Middle frontal gyrus (tissue), 1 donor: ENCODE data around the gene TNFRSF13B.
"Not testable (repeated sequence)": the region's sequence is repeated elsewhere in the genome, so short reads cannot be mapped to it uniquely, and the experiment has no call there.

ENCODE experiments used
- DNase-seq: peaks from one replicate; pipeline ENCODE4 v3.0.0-alpha.2; 2015; ENCODE audit warnings: low spot score; ENCODE audit errors: extremely low spot score

Gene TNFRSF13B

GRCh38 chr17:16911141-16911937 lies 60.6 kb downstream of the TNFRSF13B start:
- no peak for DNase-seq

- no peak for DNase-seq
These were observed 61.6 kb downstream of the TNFRSF13B start for GRCh38 chr17:16910341-16910740.

- no peak for DNase-seq
These were observed 62.3 kb downstream of the TNFRSF13B start for GRCh38 chr17:16909472-16910246.

GRCh38 chr17:16908273-16908672 lies 63.6 kb downstream of the TNFRSF13B start:
- no peak for DNase-seq

GRCh38 chr17:16906680-16907079 lies 65.2 kb downstream of the TNFRSF13B start:
- DNase-seq, result no peak

- no peak for DNase-seq
These were observed 66.2 kb downstream of the TNFRSF13B start for GRCh38 chr17:16905593-16906191.

GRCh38 chr17:16903070-16903469 lies 68.8 kb downstream of the TNFRSF13B start:
- not testable (repeated sequence) for DNase-seq

- no peak for DNase-seq
These were observed 71.5 kb downstream of the TNFRSF13B start for GRCh38 chr17:16900288-16900882.

- DNase-seq, result not testable (repeated sequence)
These were observed 74.6 kb downstream of the TNFRSF13B start for GRCh38 chr17:16897211-16897896.

- DNase-seq, result not testable (repeated sequence)
These were observed 75.7 kb downstream of the TNFRSF13B start for GRCh38 chr17:16896235-16896634.

GRCh38 chr17:16893527-16893926 lies 78.4 kb downstream of the TNFRSF13B start:
- DNase-seq, result not testable (repeated sequence)

- DNase-seq, result not testable (repeated sequence)
These were observed 79.0 kb downstream of the TNFRSF13B start for GRCh38 chr17:16892876-16893454.

GRCh38 chr17:16889088-16889465 lies 82.8 kb downstream of the TNFRSF13B start:
- no peak for DNase-seq
